GM12878 (cell line): Measurements from ENCODE around the gene RIMBP2. TPM values are rescaled to one million over a fixed set of nuclear protein-coding genes. Genes with fewer than 3 reads are reported as not detected.

Source experiments
- ATAC-seq: fragments of 200-7000 bp; cut with Tn5 transposase; 3 replicates; pipeline ENCODE4 v1.9.1; 2020; ENCODE audit warnings: mild to moderate bottlenecking, moderate library complexity
- BruUV-seq: library from RNA; stranded (reverse); fragments of 400-500 nt; replicated peaks from 2 replicates; lab custom pipeline; 2021; lab: Mats Ljungman, UMichigan
- CTCF ChIA-PET: fragments of 300-600 bp; sonication (Branson Sonifier 250); formaldehyde crosslinking; extraction: SDS; loops from one replicate; lab custom pipeline; 2021; ENCODE audit warnings: inconsistent platforms; lab: Yijun Ruan, JAX
- POLR2A ChIA-PET: fragments of 350-600 bp; formaldehyde crosslinking; extraction: SDS; loops from one replicate; lab custom pipeline; 2021; ENCODE audit warnings: inconsistent platforms; lab: Charles Lee
- RAD21 ChIA-PET: fragments of 300-600 bp; sonication (Branson Sonifier 250); formaldehyde crosslinking; loops from one replicate; lab custom pipeline; 2023; ENCODE audit warnings: antibody characterized with exemption; ENCODE audit not compliant: unreplicated experiment; lab: Charles Lee
- SMC1A ChIA-PET: fragments of 300-600 bp; sonication (Branson Sonifier 250); formaldehyde crosslinking; loops from one replicate; lab custom pipeline; 2023; ENCODE audit not compliant: unreplicated experiment, uncharacterized antibody; lab: Charles Lee
- DNase-seq: peaks from one replicate; pipeline ENCODE4 v3.0.0-alpha.2; 2011; ENCODE audit warnings: low read depth, low spot score
- FAIRE-seq: peaks from 3 replicates; lab custom pipeline; 2011; peaks lifted over from hg19 to GRCh38; lab: Jason Lieb, UNC
- H2AFZ ChIP-seq: 2 replicates; pipeline ENCODE4 v1.6.0; 2011; ENCODE audit warnings: low read depth, low read length, control low read depth; ENCODE audit not compliant: control insufficient read depth
- H3K27ac ChIP-seq: 2 replicates; pipeline ENCODE4 v1.5.1; 2011; ENCODE audit warnings: control low read depth; ENCODE audit not compliant: control insufficient read depth, insufficient read depth
- H3K27me3 ChIP-seq, 2 experiments: replicated peaks in 1 of 2; 2 replicates each; pipeline versions ENCODE4 v1.6.0 to v1.6.1; 2011; ENCODE audit warnings: low read length in 1 of 2; ENCODE audit not compliant: control insufficient read depth in 2 of 2, insufficient read depth in 2 of 2
- H3K36me3 ChIP-seq, 2 experiments: 2 replicates each; pipeline ENCODE4 v1.5.1; 2011; ENCODE audit warnings: low read length in 1 of 2; ENCODE audit not compliant: control insufficient read depth in 2 of 2, insufficient read depth in 2 of 2
- H3K4me1 ChIP-seq: 2 replicates; pipeline ENCODE4 v1.6.1; 2011; ENCODE audit warnings: mild to moderate bottlenecking, low read length, moderate library complexity, mixed read lengths; ENCODE audit not compliant: control insufficient read depth, insufficient read depth
- H3K4me2 ChIP-seq: 2 replicates; pipeline ENCODE4 v1.6.0; 2011; ENCODE audit warnings: control low read depth; ENCODE audit not compliant: control insufficient read depth, insufficient read depth
- H3K4me3 ChIP-seq: fragments of 200-600 bp; sonication (generic); 2 replicates; pipeline ENCODE4 v1.5.1; 2016
- H3K79me2 ChIP-seq: 2 replicates; pipeline ENCODE4 v1.6.0; 2011; ENCODE audit warnings: low read length; ENCODE audit not compliant: control insufficient read depth, insufficient read depth
- H3K9ac ChIP-seq: 2 replicates; pipeline ENCODE4 v1.8.0; 2011; ENCODE audit warnings: low read length, control low read depth, mixed read lengths; ENCODE audit not compliant: control insufficient read depth, insufficient read depth
- H3K9me3 ChIP-seq: replicated peaks from 3 replicates; pipeline ENCODE4 v1.5.1; 2011; ENCODE audit warnings: mild to moderate bottlenecking, low read length; ENCODE audit not compliant: control insufficient read depth, insufficient read depth
- H4K20me1 ChIP-seq: 2 replicates; pipeline ENCODE4 v1.6.0; 2011; ENCODE audit not compliant: control insufficient read depth, insufficient read depth
- HDAC2 ChIP-seq: fragments of 200-600 bp; sonication (generic); IDR thresholded peaks from 2 replicates; pipeline ENCODE4 v1.6.1; 2017
- IRF4 ChIP-seq: IDR thresholded peaks from 2 replicates; pipeline ENCODE4 v1.6.1; 2011; ENCODE audit warnings: low read depth, low read length
- JUND ChIP-seq: IDR thresholded peaks from 2 replicates; pipeline ENCODE4 v1.6.1; 2012; ENCODE audit warnings: low read depth, mild to moderate bottlenecking, low read length, improper control_type of control experiment, moderate library complexity
- KLF5 ChIP-seq: fragments of 450-650 bp; IDR thresholded peaks from 2 replicates; pipeline ENCODE4 v1.6.1; 2014; ENCODE audit warnings: mild to moderate bottlenecking; ENCODE audit not compliant: partially characterized antibody
- NR2F1 ChIP-seq: fragments of 450-650 bp; conservative IDR thresholded peaks from 2 replicates; pipeline ENCODE4 v1.6.1; 2017; ENCODE audit warnings: mild to moderate bottlenecking
- RB1 ChIP-seq: fragments of 450-650 bp; formaldehyde crosslinking; IDR thresholded peaks from 2 replicates; pipeline ENCODE4 v1.6.1; 2017; ENCODE audit warnings: mild to moderate bottlenecking, borderline replicate concordance
- SMAD1 ChIP-seq: fragments of 450-650 bp; IDR thresholded peaks from 2 replicates; pipeline ENCODE4 v1.6.1; 2018; ENCODE audit warnings: mild to moderate bottlenecking, low read depth; ENCODE audit not compliant: partially characterized antibody
- TCF12 ChIP-seq: IDR thresholded peaks from 2 replicates; pipeline ENCODE4 v1.6.1; 2011; ENCODE audit warnings: low read depth, mild to moderate bottlenecking, low read length
- ZNF384 ChIP-seq: IDR thresholded peaks from 2 replicates; pipeline ENCODE4 v1.6.1; 2012; ENCODE audit warnings: low read depth, mild to moderate bottlenecking, low read length, improper control_type of control experiment, borderline replicate concordance
- WGBS: methylation state at CpG from one replicate; pipeline ENCODE4 v1.1.6; 2016; ENCODE audit warnings: low lambda C conversion rate; ENCODE audit not compliant: insufficient replicate concordance, insufficient coverage; ENCODE audit errors: missing lambda C conversion rate; 5-methylcytosine and 5-hydroxymethylcytosine counted together
- in situ Hi-C: fragments of 300-500 bp; cut with MboI; formaldehyde crosslinking; loops from 9 replicates; pipeline ENCODE4 v1.14.3; 2018; ENCODE audit warnings: mixed read lengths
- intact Hi-C: fragments of 100-400 bp; cut with micrococcal nuclease; formaldehyde crosslinking; loops from one replicate; pipeline ENCODE4 v1.14.2; 2022; ENCODE audit not compliant: unreplicated experiment
- polyA plus RNA-seq, 11 experiments: library from polyadenylated mRNA; depleted of rRNA in 4 of 11; unstranded in 6 of 11; stranded (reverse) in 5 of 11; fragments of >200 nt; fragmentation: Nextera tagmentation in 4 of 11; fragmentation: Illumina TruSeq in 1 of 11; extraction: Ambion mirVana in 4 of 11; extraction: Trizol in 1 of 11; gene quantifications; 1 replicate in 1 of 11; 2 replicates in 10 of 11; pipeline versions ENCODE4 v1.2.1 to v1.2.3, GENCODE V29; 2011 to 2016; ENCODE audit warnings: inconsistent platforms in 2 of 11, missing spikeins in 2 of 11, low read depth in 1 of 11
- total RNA-seq, 4 experiments: library from RNA; depleted of rRNA in 3 of 4; stranded (reverse); fragments of >200 nt in 3 of 4; fragmentation: Illumina TruSeq in 1 of 4; extraction: Trizol in 1 of 4; gene quantifications; 2 replicates each; pipeline versions ENCODE4 v1.2.1 to v1.2.3, GENCODE V29; 2013 to 2021
- TF ChIP-seq, protein P1 (sequence below): fragments of 450-650 bp; IDR thresholded peaks from 2 replicates; pipeline ENCODE4 v1.6.1; 2017; ENCODE audit warnings: mild to moderate bottlenecking
- TF ChIP-seq, protein P2 (sequence below): IDR thresholded peaks from 2 replicates; pipeline ENCODE4 v1.6.1; 2011; ENCODE audit warnings: low read depth, low read length, improper control_type of control experiment, borderline replicate concordance

RIMBP2 gene
- total and polyA plus RNA-seq, 10 of the 15 experiments (the other 5 are each of a cell fraction or from before 2014, with no cell fraction given), result 0.04 to 2.9 (median 0.07) TPM; not detected in 1

DNA sequence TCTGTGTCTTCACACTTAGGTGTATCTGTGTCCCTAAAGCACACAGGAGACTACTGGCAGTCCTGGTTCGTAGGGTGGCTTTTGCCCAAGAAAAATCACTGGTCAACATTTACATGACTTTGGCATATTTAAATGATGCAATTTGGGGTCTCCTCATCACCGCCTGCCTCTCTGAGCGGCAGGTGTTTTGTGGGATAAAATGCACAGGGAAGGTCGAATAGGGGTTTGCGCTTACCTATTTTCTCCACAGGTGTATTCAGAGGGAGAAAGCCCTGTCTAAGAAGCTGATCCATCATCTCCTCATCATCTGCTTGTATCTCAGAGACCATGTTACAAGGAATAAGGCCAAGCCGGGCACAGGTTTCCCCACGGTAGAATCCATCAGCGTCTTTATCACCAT, 303.7 kb downstream of the RIMBP2 start (continued):
- TF ChIP-seq ZNF384 (no peak), HDAC2 (no peak), RB1 (no peak), NR2F1 (no peak)
- TF ChIP-seq, protein P1, sequence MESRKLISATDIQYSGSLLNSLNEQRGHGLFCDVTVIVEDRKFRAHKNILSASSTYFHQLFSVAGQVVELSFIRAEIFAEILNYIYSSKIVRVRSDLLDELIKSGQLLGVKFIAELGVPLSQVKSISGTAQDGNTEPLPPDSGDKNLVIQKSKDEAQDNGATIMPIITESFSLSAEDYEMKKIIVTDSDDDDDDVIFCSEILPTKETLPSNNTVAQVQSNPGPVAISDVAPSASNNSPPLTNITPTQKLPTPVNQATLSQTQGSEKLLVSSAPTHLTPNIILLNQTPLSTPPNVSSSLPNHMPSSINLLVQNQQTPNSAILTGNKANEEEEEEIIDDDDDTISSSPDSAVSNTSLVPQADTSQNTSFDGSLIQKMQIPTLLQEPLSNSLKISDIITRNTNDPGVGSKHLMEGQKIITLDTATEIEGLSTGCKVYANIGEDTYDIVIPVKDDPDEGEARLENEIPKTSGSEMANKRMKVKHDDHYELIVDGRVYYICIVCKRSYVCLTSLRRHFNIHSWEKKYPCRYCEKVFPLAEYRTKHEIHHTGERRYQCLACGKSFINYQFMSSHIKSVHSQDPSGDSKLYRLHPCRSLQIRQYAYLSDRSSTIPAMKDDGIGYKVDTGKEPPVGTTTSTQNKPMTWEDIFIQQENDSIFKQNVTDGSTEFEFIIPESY, result no peak

GRCh38 chr12:130405332-130405731, 310.8 kb downstream of the RIMBP2 start:
- DNase-seq (no peak), FAIRE-seq (no peak), ATAC-seq (no peak)
- WGBS, result 62% methylated on average over 7 of the region's 7 CpGs
- H4K20me1 ChIP-seq, result no peaks in the 10 kb centered on the region
- no peaks in the 10 kb centered on the region for H3K4me1 ChIP-seq
- no peaks in the 10 kb centered on the region for H3K79me2 ChIP-seq
- no peak overlapping the region for H3K9ac ChIP-seq
- H3K9me3 ChIP-seq, result no peaks in the 10 kb centered on the region
- no peaks in the 10 kb centered on the region for H3K36me3 ChIP-seq
- no peak overlapping the region for H2AFZ ChIP-seq
- H3K4me2 ChIP-seq, result no peak overlapping the region
- H3K27ac ChIP-seq, result no peak overlapping the region
- RAD21 ChIA-PET, result no interaction called here
- in situ Hi-C loops, result no loop called here
- intact Hi-C loops, result no loop called here
- POLR2A ChIA-PET, result no interaction called here
- BruUV-seq, result no TSS peak
- no peak for TF ChIP-seq KLF5
- no peak for TF ChIP-seq JUND
- no peak for TF ChIP-seq SMAD1
- TF ChIP-seq, protein P2, sequence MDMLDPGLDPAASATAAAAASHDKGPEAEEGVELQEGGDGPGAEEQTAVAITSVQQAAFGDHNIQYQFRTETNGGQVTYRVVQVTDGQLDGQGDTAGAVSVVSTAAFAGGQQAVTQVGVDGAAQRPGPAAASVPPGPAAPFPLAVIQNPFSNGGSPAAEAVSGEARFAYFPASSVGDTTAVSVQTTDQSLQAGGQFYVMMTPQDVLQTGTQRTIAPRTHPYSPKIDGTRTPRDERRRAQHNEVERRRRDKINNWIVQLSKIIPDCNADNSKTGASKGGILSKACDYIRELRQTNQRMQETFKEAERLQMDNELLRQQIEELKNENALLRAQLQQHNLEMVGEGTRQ, result no peak
- TF ChIP-seq TCF12, result no peak
- no peak for TF ChIP-seq IRF4
- H3K27me3 ChIP-seq, result no peaks in the 10 kb centered on the region
- CTCF ChIA-PET, result no interaction called here
- SMC1A ChIA-PET, result interaction anchor here (0.6 kb wide), 1 partner anchor 320 kb away, joined by 3 read pairs; no protein-coding TSS in a partner anchor
- H3K4me3 ChIP-seq, result no peak overlapping the region
